ENCODE measurements around the gene LMF1. TPM values are rescaled to one million over a fixed set of nuclear protein-coding genes. Genes with fewer than 3 reads are reported as not detected.
A peak's percentile ranks its signal among the peaks of the same experiment; 100 is the strongest.

Gene LMF1
- total RNA-seq, 1 donor from 2014 or later = 24.6 TPM

DNA sequence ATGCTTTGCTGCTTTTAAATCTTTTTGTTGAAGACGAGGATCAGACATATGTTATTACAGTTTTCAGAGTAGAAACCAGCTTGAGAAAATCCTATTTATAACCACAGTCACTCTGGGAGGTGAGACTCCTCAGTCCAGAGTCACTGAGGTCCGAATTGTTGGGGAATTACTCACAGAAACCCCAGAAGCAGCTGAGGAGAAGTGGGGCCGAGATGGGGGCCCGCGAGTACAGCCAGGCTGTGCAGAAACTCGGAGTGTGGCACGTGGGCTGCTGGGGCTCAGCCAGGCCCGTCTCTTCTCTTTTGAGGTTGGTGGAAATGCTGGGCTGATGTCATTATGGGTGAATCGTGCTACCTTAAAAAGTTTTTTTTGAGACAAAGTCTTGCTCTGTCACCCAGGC lies 155.8 kb downstream of the LMF1 start:
- no peak for DNase-seq (ENCODE audit: low spot score)

GRCh38 chr16:813916-814412 lies 156.8 kb downstream of the LMF1 start:
- no peak for DNase-seq (ENCODE audit: low spot score)

- DNase-seq (ENCODE audit: low spot score) = peak; percentile 49
Measured at GRCh38 chr16:813204-813915, 157.4 kb downstream of the LMF1 start.

DNA sequence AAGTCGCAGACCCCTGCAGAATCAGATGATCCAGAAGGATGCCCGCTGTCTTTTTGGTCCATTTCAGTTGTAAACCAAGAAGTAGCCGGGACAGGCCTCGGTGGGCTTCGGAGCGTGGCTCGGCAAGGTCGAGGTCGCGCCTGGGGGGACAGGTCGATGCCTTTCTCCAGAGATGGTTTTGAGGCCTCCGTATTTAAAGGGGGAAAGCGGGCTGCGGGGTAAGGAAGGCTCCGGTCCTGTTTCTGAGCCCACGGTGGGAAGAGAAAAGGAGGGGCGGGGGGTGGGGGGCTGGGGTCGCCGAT lies 162.7 kb downstream of the LMF1 start:
- DNase-seq (ENCODE audit: low spot score) = no peak

DNA sequence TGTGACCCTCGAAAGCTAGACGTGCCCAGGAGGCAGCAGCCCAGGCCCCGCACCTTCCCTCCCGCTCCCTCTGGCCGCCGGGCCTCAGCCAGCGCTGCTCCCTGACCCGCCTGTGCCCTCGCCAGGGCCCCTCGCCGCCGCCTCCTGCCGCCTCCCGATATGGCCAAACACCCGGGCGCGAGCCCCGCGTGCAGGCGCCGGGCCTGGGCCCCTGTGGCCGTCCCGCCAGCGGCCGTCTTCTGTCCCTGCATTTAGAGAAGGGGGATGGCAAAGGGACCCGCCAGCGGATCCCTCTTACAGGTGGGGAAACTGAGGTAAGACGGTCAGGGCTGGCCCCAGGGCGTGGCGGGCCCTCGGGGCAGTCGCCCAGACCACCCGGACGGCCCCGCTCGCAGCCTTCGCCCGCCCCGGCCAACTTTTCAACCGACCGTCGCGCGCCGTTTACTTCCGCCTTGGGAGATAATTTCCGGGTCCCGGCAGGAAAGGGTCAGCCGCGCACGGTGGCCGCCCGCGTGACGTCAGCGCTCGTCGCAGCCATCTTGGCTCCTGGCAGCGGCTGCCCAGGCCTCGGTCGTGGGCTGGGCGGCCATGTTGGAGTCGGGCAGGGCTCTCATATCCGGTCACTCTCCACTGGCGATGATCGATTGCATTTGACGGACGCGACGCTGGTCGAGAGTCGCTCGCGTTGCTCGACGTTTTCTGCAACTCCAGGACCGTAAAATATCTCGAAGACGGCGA lies 163.3 kb downstream of the LMF1 start:
- peak; percentile 94 for DNase-seq (ENCODE audit: low spot score)

DNA sequence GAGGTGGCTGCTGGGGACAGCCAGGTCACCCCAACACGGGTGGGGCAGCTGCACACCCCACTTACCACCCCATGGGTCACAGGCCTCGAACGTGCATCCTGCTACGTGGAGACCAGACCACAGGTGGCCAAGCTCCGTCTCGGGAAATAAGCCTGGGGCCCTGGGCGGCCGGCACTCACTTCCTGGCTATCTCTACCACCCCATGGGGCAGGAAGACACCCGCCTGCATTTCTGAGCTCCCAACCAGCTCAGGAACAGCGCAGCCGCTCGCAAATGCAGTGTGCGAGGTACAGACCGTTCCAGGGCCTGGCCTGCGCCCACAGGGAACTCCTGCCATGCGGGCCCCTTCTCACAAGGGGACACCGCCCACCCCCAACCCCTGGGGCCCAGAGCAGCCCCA lies 165.3 kb downstream of the LMF1 start:
- no peak for DNase-seq (ENCODE audit: low spot score)

DNA sequence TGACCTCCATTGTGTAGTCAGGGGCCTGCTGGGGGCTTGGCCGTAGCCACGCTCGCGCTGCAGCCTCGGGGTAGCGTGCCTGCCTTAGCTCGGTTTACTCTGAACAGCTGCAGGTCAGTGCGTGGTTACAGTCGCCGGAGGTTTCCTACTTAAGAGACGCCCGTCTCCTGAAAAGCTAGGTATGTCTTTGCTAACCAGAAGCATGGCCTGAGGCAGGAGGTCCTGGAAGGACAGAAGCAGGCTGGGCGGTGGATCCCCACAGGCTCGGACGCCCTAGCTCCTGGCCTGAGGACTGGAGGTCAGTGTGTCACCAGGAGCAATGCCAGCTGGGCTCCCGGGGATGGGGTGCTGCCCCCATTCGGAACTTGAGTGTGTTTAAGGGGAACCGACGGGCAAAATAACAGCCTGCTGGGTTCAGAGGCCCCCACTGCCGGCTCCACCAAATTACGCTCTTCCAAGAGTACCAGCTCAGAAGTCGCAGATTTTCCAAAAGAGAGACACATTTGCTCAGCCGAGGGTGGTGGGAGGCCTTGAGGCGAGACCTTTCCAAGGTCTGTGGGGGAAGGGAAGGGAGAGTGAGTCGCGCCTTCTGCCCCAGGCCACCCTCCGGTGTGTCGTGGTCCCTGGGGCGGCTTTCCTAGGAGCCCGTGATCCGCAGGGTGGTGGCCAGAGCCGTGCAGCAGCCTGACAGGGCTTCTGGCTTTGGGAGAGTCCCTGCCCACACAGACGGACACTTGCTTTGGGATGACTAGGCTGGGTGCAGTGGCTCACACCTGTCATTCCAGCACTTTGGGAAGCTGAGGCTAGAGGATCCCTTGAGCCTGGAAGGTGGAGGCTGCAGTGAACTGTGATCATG lies 166.4 kb downstream of the LMF1 start:
- no peak for DNase-seq (ENCODE audit: low spot score)

GRCh38 chr16:803754-804080 lies 167.1 kb downstream of the LMF1 start:
- DNase-seq (ENCODE audit: low spot score) = no peak

Other genes starting within 250 kb of the LMF1 start
- 35.6 TPM for gene ANTKMT, start 249.8 kb downstream of the LMF1 start, total RNA-seq (ENCODE audit: insufficient read depth, low replicate concordance)
- 0.24 TPM for gene CCDC78, start 244.5 kb downstream of the LMF1 start, total RNA-seq (ENCODE audit: insufficient read depth, low replicate concordance)
- 7.5 TPM for gene HAGHL, start 243.9 kb downstream of the LMF1 start, total RNA-seq (ENCODE audit: insufficient read depth, low replicate concordance)
- gene CIAO3, start 230.0 kb downstream of the LMF1 start, total RNA-seq (ENCODE audit: insufficient read depth, low replicate concordance) = 32.5 TPM
- 26.2 TPM for gene MSLN, start 210.2 kb downstream of the LMF1 start, total RNA-seq (ENCODE audit: insufficient read depth, low replicate concordance)
- gene RPUSD1, start 182.6 kb downstream of the LMF1 start, total RNA-seq (ENCODE audit: insufficient read depth, low replicate concordance) = 5.5 TPM
- gene CHTF18, start 182.4 kb downstream of the LMF1 start, total RNA-seq (ENCODE audit: insufficient read depth, low replicate concordance) = 7.7 TPM
- gene GNG13, start 170.2 kb downstream of the LMF1 start, total RNA-seq (ENCODE audit: insufficient read depth, low replicate concordance) = not detected
- gene SOX8, start 10.8 kb upstream of the LMF1 start, total RNA-seq (ENCODE audit: insufficient read depth, low replicate concordance) = 5.8 TPM
- not detected for gene SSTR5, start 101.8 kb upstream of the LMF1 start, total RNA-seq (ENCODE audit: insufficient read depth, low replicate concordance)
- not detected for gene C1QTNF8, start 125.3 kb upstream of the LMF1 start, total RNA-seq (ENCODE audit: insufficient read depth, low replicate concordance)
- gene CACNA1H, start 182.1 kb upstream of the LMF1 start, total RNA-seq (ENCODE audit: insufficient read depth, low replicate concordance) = 8.7 TPM